Dedifferentiated amniotic fluid mesenchymal stem cell (primary cell): Measurements from ENCODE around the gene TBC1D28.
"Not testable (repeated sequence)": the region's sequence is repeated elsewhere in the genome, so short reads cannot be mapped to it uniquely, and the experiment has no call there.

ENCODE experiments used
- DNase-seq: peaks from one replicate; pipeline ENCODE4 v3.0.0-alpha.2; 2016; ENCODE audit errors: extremely low spot score

Gene TBC1D28

GRCh38 chr17:18613016-18613415, 31.2 kb downstream of the TBC1D28 start:
- not testable (repeated sequence) for DNase-seq

- not testable (repeated sequence) for DNase-seq
These were observed 51.1 kb downstream of the TBC1D28 start for GRCh38 chr17:18593138-18593537.
